ENCODE results near the gene SDCBP2.

GRCh38 chr20:1296117-1296610, 32.8 kb downstream of the SDCBP2 start:
- TF ChIP-seq POLR2A (IDR thresholded peaks at IDR 0.05) (no peak), CTCF (IDR thresholded peaks at IDR 0.05) (no peak)
